Measurements from ENCODE around the gene ERBB4.

The ERBB4 gene

DNA sequence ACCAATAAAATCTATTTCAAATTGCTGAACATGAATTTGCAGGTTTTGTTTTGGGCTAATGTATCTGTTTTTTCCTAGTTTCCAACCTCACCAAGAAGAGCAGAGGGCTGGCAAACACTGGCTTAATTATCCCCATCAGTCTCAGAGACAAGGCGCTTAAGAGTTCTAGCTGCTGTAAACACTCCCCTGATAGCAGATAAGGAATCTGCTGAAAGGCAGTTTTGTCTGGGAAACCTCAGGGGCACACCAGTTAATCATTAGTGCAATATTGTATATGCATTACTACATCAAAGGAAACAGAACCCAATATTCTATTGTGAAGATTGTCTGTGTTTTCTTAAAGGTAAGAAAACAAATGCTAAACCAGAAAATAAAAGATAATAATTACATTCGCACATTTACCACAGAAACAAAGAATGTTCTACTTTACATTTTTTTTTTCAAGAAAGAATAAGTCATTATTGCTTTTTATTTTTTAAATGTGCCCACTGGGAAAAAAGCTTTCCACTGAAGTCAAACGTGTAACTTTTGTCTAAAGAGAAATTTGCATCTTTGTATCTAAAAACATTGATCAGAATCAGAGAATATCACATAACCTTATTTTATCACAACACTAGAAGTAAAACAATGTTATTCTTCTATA, 179.1 kb downstream of the ERBB4 start:
- DNase-seq: peak; percentile 68

GRCh38 chr2:212357606-212358005, 181.0 kb downstream of the ERBB4 start:
- no peak for DNase-seq

- DNase-seq: no peak
Measured at GRCh38 chr2:212354382-212354781, 184.2 kb downstream of the ERBB4 start.

DNA sequence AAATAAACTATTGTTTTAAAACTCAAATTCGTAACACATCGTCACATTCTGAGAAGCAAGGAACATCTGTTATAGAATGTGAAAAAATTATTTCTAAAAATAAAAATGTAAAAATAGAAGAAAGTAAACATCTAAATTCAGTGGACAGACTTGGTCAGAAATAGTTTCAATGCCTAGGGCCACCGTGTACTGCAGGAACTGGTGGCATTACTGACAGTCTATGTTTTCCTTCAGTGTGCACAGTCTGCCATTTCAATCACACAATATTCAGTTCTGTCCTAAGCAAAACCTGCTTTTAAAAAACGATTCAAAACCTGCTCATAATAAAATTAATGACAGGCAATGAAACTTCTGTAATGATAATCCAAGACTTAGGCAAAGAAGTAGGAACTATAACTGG, 190.1 kb downstream of the ERBB4 start:
- DNase-seq: no peak

DNA sequence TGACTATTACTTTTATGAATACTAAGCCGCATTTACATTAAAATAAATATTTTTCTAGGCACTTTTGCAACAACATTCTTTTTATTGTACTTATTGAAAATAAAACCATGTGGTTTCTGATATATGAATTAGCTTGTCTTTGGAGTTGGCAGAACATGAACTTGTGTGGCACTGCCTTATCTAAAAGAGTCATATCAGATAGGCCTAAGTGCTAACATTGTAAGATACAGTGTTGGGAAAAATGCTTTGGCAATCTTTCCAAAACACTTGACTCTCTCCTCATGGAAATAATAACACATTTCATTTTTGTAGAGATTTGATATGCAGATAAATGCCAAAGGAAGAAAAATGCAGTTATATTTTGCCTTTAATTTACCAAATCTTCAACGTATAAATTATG, 191.7 kb downstream of the ERBB4 start:
- DNase-seq: no peak

GRCh38 chr2:212345966-212346365, 192.6 kb downstream of the ERBB4 start:
- DNase-seq: no peak

DNA sequence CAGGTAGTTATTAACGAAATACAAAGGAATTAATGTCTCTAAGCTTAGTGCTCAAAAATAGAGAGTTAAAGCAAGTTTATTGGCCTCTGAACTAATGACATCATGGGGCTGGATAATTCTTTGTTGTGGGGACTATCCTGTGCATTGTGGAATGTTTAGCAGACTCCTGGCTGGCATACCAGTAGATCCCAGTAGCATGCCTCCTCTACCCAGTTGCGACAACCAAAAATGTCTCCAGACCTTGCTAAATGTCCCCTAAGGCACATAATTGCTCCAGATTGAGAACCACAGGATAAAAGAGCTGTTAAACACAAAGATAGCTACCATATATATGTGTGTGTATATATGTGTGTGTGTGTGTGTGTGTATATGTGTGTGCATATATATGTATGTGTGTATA, 194.5 kb downstream of the ERBB4 start:
- DNase-seq: peak; percentile 73

- no peak for DNase-seq
Measured at GRCh38 chr2:212343167-212343566, 195.4 kb downstream of the ERBB4 start.

DNA sequence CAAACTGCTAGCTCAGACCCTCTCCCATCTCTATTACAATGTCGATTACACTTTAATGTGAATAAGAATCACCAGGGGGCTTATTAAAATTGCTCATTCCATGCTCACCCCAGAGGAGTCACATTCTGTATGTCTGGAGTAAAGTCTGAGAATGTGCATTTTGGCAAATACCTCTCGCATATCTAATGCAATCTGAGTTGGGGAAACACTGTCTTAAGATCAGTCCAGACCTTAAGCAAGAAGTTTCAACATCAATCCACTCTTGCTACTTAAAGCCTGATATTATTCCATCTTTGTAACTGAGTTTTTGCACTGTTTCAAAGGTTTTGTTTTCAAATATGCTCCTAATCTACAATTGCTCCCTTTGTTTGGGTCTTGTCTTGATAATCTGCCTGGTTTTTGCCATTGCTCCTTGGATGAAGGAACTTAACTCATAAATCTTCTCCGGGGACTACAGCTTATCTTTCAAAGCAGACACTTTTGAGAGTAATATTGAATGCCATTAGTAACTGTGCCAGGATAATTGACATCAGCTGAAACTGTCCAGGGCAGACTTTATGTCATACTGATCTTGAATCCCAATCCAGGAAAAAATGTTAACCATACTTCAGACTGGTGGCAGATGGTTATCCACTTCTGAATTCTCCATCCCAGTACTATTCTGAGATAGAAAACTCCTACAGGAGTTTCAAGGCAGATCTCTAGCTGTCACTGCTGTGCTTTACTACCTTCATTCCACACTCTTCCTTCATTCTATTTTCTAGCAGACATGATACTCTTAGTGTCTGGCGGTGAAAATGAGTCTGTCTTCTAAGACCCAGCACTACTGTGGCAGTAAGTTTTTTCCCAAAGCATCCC, 200.9 kb downstream of the ERBB4 start:
- no peak for DNase-seq

DNA sequence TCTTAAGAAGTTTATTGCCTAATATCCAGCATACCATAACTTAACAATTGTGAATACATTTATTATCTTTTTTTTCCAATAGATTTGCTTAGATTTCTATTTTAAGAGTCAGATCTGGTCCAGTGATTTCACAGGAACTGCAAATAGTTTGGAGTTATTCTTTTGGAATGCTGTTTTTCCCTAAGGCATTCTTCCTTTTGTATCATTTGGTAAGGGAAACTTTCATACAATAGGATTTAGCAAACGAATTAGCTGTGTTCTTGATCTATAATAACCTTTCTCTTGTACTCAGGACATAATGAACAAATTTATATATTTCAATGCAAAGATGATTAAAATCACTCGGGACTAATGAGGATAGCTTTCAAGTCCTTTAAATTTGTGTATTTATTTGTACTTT, 201.6 kb downstream of the ERBB4 start:
- DNase-seq: no peak

DNA sequence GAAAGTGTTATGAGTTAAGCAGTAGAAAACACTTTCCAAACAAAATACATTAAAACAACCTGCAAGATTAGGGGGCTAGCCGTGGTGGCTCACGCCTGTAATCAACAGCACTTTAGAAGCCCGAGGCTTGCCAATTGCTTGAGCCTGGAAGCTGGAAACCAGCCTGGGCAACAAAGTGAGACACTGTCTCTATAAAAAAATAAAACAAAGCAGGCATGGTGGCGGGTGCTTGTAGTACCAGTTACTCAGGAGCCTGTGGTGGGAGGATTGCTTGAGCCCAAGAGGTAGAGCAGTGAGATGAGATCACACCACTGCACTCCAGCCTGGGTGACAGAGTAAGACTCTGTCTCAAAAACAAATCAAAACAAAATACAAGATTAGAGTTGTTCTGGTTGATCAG, 208.3 kb downstream of the ERBB4 start:
- peak; percentile 62 for DNase-seq

DNA sequence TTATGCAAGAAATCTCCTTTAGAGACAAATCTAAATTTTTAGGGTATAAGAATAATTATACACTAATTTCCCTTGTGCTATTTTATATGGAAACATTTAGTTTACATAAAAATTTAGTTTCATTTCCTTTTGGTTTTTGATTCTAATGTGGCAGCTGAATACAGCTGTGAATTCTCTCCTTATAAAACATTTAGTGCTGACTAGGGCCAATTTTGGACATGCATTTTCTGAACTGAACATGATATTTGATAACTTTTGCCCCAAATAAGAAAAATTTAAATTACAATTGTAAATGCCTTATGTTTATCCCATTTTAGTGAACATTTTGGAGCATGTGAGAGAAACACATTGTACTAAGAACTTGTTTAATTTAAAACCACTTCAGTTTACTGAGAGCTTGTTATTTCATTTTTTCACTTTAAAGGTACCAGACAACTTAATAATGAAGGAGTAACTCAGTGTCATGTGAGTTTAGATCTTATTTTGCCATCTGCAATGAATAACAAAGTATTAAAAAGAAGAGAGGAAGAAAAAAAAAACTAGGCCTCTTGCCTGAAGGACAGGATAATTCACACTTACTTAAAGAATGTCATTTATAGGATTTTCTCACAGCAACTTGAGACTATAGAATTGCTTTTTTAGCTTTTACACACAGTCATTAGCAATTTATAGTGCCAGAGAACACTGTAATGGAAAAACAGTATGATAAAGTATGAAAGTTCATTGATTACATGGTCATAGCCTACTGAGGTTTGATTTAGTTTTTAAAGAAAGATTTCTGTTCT, 209.7 kb downstream of the ERBB4 start:
- no peak for DNase-seq

GRCh38 chr2:212328136-212328535, 210.5 kb downstream of the ERBB4 start:
- DNase-seq: no peak

- no peak for DNase-seq
Measured at GRCh38 chr2:212327171-212327809, 211.3 kb downstream of the ERBB4 start.

GRCh38 chr2:212318636-212319035, 220.0 kb downstream of the ERBB4 start:
- no peak for DNase-seq

DNA sequence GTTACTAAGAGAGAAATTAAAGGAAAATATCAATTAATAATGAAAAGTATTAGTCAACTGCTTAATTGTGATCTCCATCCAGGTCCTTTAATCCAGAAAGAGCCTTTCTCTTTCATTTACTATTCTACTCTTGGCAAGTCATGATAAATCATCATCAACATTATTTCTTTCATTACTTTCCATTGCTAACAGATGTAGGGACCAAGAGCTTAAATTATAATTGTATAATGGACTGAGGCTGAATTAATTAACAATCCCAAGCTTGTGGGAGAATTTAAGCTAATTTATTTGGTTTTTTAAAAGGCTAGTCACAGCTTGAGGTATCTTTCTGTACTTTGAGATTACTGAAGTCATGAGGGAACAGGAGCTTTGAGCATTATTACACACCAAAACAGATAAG, 223.9 kb downstream of the ERBB4 start:
- DNase-seq: no peak

- DNase-seq: no peak
Measured at GRCh38 chr2:212311807-212312404, 226.7 kb downstream of the ERBB4 start.

GRCh38 chr2:212299943-212300342, 238.7 kb downstream of the ERBB4 start:
- DNase-seq: no peak

GRCh38 chr2:212299333-212299732, 239.3 kb downstream of the ERBB4 start:
- DNase-seq: no peak

DNA sequence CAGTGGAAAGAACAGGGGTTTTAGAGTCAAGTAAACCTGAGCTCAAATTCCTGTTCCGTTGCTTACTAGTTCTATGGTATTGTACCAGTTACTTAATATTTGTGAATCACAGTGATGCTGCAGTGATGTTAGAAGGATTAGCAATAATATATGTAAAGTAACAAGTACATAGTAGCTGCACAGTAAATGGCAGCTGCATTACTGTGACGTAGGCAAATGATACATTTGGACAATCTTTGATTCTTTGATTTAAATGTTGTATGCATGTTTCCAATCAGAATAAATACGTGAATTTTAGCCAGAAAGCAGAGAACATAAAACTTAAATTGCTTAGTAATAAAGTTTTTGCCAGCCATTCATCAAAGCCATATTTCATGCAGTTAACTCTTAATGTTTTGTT, 243.0 kb downstream of the ERBB4 start:
- DNase-seq: no peak

- no peak for DNase-seq
Measured at GRCh38 chr2:212294816-212295215, 243.8 kb downstream of the ERBB4 start.

- DNase-seq: no peak
Measured at GRCh38 chr2:212289301-212289700, 249.3 kb downstream of the ERBB4 start.

DNA sequence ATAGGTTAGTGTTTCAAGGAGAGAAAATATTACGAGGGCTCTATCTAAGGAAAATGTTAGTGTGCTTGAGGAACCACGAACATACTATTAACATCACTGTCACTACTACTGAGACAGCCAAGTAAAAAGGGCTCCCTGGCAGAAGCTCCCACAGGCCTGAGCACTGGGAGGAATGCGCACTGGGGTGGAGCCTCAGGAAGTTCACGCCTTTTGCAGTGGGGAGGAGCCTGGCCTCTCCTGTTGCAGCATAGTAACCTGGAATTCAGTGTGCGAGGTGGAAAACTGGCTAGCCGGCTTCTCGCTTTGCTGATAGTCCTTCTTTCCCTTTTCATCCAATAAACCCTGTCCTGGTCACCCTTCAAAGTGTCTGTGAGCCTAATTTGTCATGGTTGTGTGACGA, 250.3 kb downstream of the ERBB4 start:
- peak; percentile 78 for DNase-seq

All from islet precursor cell (in vitro differentiated cells).